ENCODE results near the gene CBFA2T3. TPM values are rescaled to one million over a fixed set of nuclear protein-coding genes. Genes with fewer than 3 reads are reported as not detected.

The CBFA2T3 gene
- total RNA-seq, 1 experiment from 2014 or later: 2.9 TPM

DNA sequence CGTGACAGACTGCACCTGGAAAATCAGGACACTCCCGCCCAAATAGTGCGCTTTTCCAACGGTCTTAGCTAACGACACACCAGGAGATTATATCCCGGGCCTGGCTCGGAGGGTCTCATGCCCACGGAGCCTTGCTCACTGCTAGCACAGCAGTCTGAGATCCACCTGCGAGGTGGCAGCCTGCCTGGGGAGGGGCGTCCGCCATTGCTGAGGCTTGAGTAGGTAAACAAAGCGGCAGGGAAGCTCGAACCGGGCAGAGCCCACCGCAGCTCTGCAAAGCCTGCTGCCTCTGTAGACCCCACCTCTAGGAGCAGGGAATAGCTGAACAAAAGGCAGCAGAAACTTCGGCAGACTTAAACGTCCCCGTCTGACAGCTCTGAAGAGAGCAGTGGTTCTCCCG, 125.4 kb downstream of the CBFA2T3 start:
- Histone ChIP-seq H3K23ac (ENCODE audit: insufficient read length, low read depth, low read length) (no peak overlapping the region), H4K20me1 (ENCODE audit: control insufficient read depth, insufficient read depth, insufficient read length) (no peaks in the 10 kb centered on the region), H3K14ac (ENCODE audit: insufficient read depth, low read length) (no peak overlapping the region), H4K8ac (replicated peaks; ENCODE audit: insufficient read length, low read depth, low read length) (no peak overlapping the region), H2BK15ac (ENCODE audit: low read depth, low read length) (no peak overlapping the region), H4K5ac (ENCODE audit: insufficient read length, low read depth, low read length) (no peak overlapping the region), H2BK12ac (ENCODE audit: insufficient read length, low read depth, low read length) (no peak overlapping the region), H3K9me3 (ENCODE audit: control insufficient read depth, low read depth, low read length) (no peaks in the 10 kb centered on the region), H3K9ac (ENCODE audit: extremely low read depth, insufficient read length, low read length) (no peak overlapping the region), H3K79me1 (ENCODE audit: insufficient read depth, low read depth, low read length, poor library complexity, severe bottlenecking) (no peaks in the 10 kb centered on the region), H3K79me2 (ENCODE audit: insufficient read depth, low read length) (no peaks in the 10 kb centered on the region), H4K91ac (ENCODE audit: insufficient read length, low read depth, low read length) (no peak overlapping the region), H3K56ac (ENCODE audit: insufficient read length, low read depth, low read length) (no peak overlapping the region), H3K27ac (ENCODE audit: insufficient read length, low read depth, low read length) (no peak overlapping the region), H2AK5ac (ENCODE audit: insufficient read length, low read length) (no peak overlapping the region), H3K27me3 (ENCODE audit: insufficient read depth, low read length) (no peaks in the 10 kb centered on the region), H3K4me2 (ENCODE audit: insufficient read depth, insufficient read length, low read length) (no peak overlapping the region), H3K4me1 (ENCODE audit: insufficient read depth, low read length) (no peaks in the 10 kb centered on the region), H3K23me2 (ENCODE audit: insufficient read length, low read depth, low read length, poor library complexity, severe bottlenecking) (peaks cover 4% of the 10 kb centered on the region), H3K4ac (ENCODE audit: low read depth, low read length) (no peak overlapping the region), H2BK20ac (ENCODE audit: low read depth, low read length, poor library complexity, severe bottlenecking) (no peak overlapping the region), H2BK120ac (ENCODE audit: low read depth, low read length, poor library complexity, severe bottlenecking) (no peak overlapping the region), H2AFZ (ENCODE audit: low read length) (no peak overlapping the region), H2BK5ac (ENCODE audit: insufficient read length, low read length) (no peak overlapping the region), H3K18ac (ENCODE audit: insufficient read length, low read depth, low read length) (no peak overlapping the region), H3T11ph (ENCODE audit: low read length) (no peak overlapping the region)
- peaks cover 5 to 12% of the 10 kb centered on the region in 2 experiments; a peak in 3 of 4 replicates for H3K4me1 Mint-ChIP-seq
- H3K36me3 Mint-ChIP-seq (ENCODE audit: insufficient read depth in 1 of 3, low read depth in 3 of 3): peaks cover 8 to 19% (median 12%) of the 10 kb centered on the region in 3 experiments
- H3K27me3 Mint-ChIP-seq (ENCODE audit: low read depth): no peaks in the 10 kb centered on the region
- TF ChIP-seq, protein P1, sequence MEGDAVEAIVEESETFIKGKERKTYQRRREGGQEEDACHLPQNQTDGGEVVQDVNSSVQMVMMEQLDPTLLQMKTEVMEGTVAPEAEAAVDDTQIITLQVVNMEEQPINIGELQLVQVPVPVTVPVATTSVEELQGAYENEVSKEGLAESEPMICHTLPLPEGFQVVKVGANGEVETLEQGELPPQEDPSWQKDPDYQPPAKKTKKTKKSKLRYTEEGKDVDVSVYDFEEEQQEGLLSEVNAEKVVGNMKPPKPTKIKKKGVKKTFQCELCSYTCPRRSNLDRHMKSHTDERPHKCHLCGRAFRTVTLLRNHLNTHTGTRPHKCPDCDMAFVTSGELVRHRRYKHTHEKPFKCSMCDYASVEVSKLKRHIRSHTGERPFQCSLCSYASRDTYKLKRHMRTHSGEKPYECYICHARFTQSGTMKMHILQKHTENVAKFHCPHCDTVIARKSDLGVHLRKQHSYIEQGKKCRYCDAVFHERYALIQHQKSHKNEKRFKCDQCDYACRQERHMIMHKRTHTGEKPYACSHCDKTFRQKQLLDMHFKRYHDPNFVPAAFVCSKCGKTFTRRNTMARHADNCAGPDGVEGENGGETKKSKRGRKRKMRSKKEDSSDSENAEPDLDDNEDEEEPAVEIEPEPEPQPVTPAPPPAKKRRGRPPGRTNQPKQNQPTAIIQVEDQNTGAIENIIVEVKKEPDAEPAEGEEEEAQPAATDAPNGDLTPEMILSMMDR (conservative IDR thresholded peaks at IDR 0.05): no peak
- H3K9me3 Mint-ChIP-seq: peaks cover 0 to 6% of the 10 kb centered on the region in 2 experiments; a peak in 2 of 5 replicates
- H3K4me3 Mint-ChIP-seq: no peak overlapping the region
- DNase-seq: no peak
- WGBS (ENCODE audit: extremely low coverage, insufficient read length, low lambda C conversion rate): no CpG with 5 or more reads among the region's 19 CpGs
- H3K27ac Mint-ChIP-seq: no peak overlapping the region

Measured in H9 (cell line).